Stimulated activated CD8-positive, alpha-beta memory T cell treated with anti-CD3 and anti-CD28 coated beads, Interleukin-7, amount 100 ng/mL, for 48 hours (primary cell): ENCODE data around the gene TOMM34.

ENCODE experiments used
- DNase-seq, 2 donors: peaks; one replicate each; pipeline ENCODE4 v3.0.0-alpha.2; 2020; ENCODE audit warnings: low read depth in 1 of 2; ENCODE audit errors: extremely low read depth in 1 of 2

The TOMM34 gene

GRCh38 chr20:44936510-44936909 lies 23.7 kb downstream of the TOMM34 start:
- DNase-seq = no peak

- no peak for DNase-seq
Observed at GRCh38 chr20:44932916-44933315, 27.3 kb downstream of the TOMM34 start.

- DNase-seq = no peak
Observed at GRCh38 chr20:44931911-44932310, 28.3 kb downstream of the TOMM34 start.

GRCh38 chr20:44930517-44931168 lies 29.6 kb downstream of the TOMM34 start:
- DNase-seq = no peak

- no peak for DNase-seq
Observed at GRCh38 chr20:44928595-44928994, 31.6 kb downstream of the TOMM34 start.

- DNase-seq = no peak
Observed at GRCh38 chr20:44924541-44924940, 35.7 kb downstream of the TOMM34 start.

GRCh38 chr20:44921447-44921846 lies 38.8 kb downstream of the TOMM34 start:
- no peak for DNase-seq

GRCh38 chr20:44918761-44919160 lies 41.4 kb downstream of the TOMM34 start:
- DNase-seq = no peak

- no peak for DNase-seq
Observed at GRCh38 chr20:44918342-44918741, 41.9 kb downstream of the TOMM34 start.

GRCh38 chr20:44917399-44917798 lies 42.8 kb downstream of the TOMM34 start:
- DNase-seq = no peak

GRCh38 chr20:44916586-44916985 lies 43.6 kb downstream of the TOMM34 start:
- DNase-seq = no peak

- peak in 1 of 2 donors; percentile 23 for DNase-seq
Observed at GRCh38 chr20:44914924-44915323, 45.3 kb downstream of the TOMM34 start.

- no peak for DNase-seq
Observed at GRCh38 chr20:44912189-44912588, 48.0 kb downstream of the TOMM34 start.

- DNase-seq = peak; percentile 27 to 29
Observed at GRCh38 chr20:44911264-44911921, 48.8 kb downstream of the TOMM34 start.

GRCh38 chr20:44910690-44911262 lies 49.4 kb downstream of the TOMM34 start:
- no peak for DNase-seq

GRCh38 chr20:44909872-44910689 lies 50.1 kb downstream of the TOMM34 start, which contains the start of gene PABPC1L:
Gene PABPC1L, plus strand, starts transcription at chr20:44910060. Its CDS starts 84 bp downstream, at chr20:44910144.
- peak; percentile 59 to 73 for DNase-seq

- no peak for DNase-seq
Observed at GRCh38 chr20:44908987-44909871, 51.0 kb downstream of the TOMM34 start.

GRCh38 chr20:44904377-44904776 lies 55.8 kb downstream of the TOMM34 start:
- DNase-seq = no peak

GRCh38 chr20:44901974-44902373 lies 58.2 kb downstream of the TOMM34 start:
- no peak for DNase-seq

GRCh38 chr20:44900231-44900854 lies 59.9 kb downstream of the TOMM34 start:
- no peak for DNase-seq
